Suprapubic skin (tissue), 4 donors: Measurements from ENCODE around the gene FLYWCH2.

Experiments used
- POLR2A ChIP-seq, 2 donors: fragments of 450-650 bp; IDR thresholded peaks; one replicate each; pipeline ENCODE4 v1.6.1; 2017; ENCODE audit warnings: antibody characterized with exemption in 2 of 2, mild to moderate bottlenecking in 2 of 2, moderate library complexity in 2 of 2
- POLR2AphosphoS5 ChIP-seq, 3 donors: sonication (generic); formaldehyde crosslinking; IDR thresholded peaks; one replicate each; pipeline ENCODE4 v1.6.1; 2017; ENCODE audit warnings: antibody characterized with exemption in 3 of 3
- TF ChIP-seq, protein P1 (sequence below), 2 donors: fragments of 200-600 bp in 1 of 2; fragments of 450-650 bp in 1 of 2; sonication (generic) in 1 of 2; IDR thresholded peaks; one replicate each; pipeline ENCODE4 v1.5.1; 2016 to 2019; ENCODE audit warnings: antibody characterized with exemption in 2 of 2, mild to moderate bottlenecking in 1 of 2, moderate library complexity in 1 of 2

DNA sequence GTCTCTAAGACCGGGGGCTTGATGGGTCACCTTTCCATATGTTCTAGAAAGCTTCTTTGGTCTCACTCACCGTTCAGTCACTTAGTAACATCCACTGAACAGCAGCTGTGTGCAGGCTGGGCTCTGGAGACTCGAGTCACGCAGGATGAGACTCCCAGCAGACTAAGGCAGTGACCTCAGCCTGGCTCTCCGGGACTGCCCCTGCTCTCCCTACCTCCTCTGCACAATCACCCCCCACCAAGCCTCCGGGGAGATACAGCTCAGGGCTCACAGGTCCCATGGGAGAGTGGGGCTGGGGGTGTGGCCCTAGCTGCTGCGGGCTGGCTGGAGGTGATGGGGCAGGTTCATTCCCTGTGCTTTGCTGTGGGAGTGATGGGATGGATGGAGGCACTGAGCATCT lies 14.1 kb downstream of the FLYWCH2 start:
- TF ChIP-seq, protein P1, sequence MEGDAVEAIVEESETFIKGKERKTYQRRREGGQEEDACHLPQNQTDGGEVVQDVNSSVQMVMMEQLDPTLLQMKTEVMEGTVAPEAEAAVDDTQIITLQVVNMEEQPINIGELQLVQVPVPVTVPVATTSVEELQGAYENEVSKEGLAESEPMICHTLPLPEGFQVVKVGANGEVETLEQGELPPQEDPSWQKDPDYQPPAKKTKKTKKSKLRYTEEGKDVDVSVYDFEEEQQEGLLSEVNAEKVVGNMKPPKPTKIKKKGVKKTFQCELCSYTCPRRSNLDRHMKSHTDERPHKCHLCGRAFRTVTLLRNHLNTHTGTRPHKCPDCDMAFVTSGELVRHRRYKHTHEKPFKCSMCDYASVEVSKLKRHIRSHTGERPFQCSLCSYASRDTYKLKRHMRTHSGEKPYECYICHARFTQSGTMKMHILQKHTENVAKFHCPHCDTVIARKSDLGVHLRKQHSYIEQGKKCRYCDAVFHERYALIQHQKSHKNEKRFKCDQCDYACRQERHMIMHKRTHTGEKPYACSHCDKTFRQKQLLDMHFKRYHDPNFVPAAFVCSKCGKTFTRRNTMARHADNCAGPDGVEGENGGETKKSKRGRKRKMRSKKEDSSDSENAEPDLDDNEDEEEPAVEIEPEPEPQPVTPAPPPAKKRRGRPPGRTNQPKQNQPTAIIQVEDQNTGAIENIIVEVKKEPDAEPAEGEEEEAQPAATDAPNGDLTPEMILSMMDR (IDR thresholded peaks at IDR 0.05): no peak
- no peak for TF ChIP-seq POLR2A (IDR thresholded peaks at IDR 0.05)
- no peak for TF ChIP-seq POLR2AphosphoS5 (IDR thresholded peaks at IDR 0.05)
